Neural cell (in vitro differentiated cells): ENCODE data around the gene HNRNPK. TPM values are rescaled to one million over a fixed set of nuclear protein-coding genes. Genes with fewer than 3 reads are reported as not detected.

Experiments used
- H2AFZ ChIP-seq: fragments of 200-600, 300-800 bp; sonication (generic), shearing (Covaris generic); 2 replicates; pipeline ENCODE4 v1.6.0; 2014; ENCODE audit warnings: low read depth, mild to moderate bottlenecking, antibody characterized with exemption, low read length, moderate library complexity
- H3F3A ChIP-seq: fragments of 200-600 bp; shearing (Covaris generic); 2 replicates; pipeline ENCODE4 v1.6.1; 2016; ENCODE audit warnings: mild to moderate bottlenecking, moderate library complexity, mixed read lengths, antibody characterized with exemption, low read length; ENCODE audit not compliant: insufficient read depth, poor library complexity, severe bottlenecking
- H3K27ac ChIP-seq: fragments of 200-600, 300-800 bp; sonication (generic), shearing (Covaris generic); 2 replicates; pipeline ENCODE4 v1.5.1; 2014; ENCODE audit warnings: mild to moderate bottlenecking, low read length, moderate library complexity
- H3K27me3 ChIP-seq: fragments of 300-800, 200-600 bp; sonication (generic), shearing (Covaris generic); 2 replicates; pipeline ENCODE4 v1.6.0; 2014; ENCODE audit warnings: mild to moderate bottlenecking, low read depth, low read length, moderate library complexity; ENCODE audit not compliant: insufficient read depth
- H3K36me3 ChIP-seq: fragments of 300-800, 200-600 bp; sonication (generic), shearing (Covaris generic); 2 replicates; pipeline ENCODE4 v1.5.1; 2014; ENCODE audit warnings: mild to moderate bottlenecking, antibody characterized with exemption, low read length, moderate library complexity; ENCODE audit not compliant: insufficient read depth
- H3K4me2 ChIP-seq: fragments of 300-800, 200-600 bp; sonication (generic), shearing (Covaris generic); 2 replicates; pipeline ENCODE4 v1.6.0; 2014; ENCODE audit warnings: mild to moderate bottlenecking, low read length
- H3K4me3 ChIP-seq: fragments of 300-800, 200-600 bp; sonication (generic), shearing (Covaris generic); 2 replicates; pipeline ENCODE4 v1.5.1; 2014; ENCODE audit warnings: mild to moderate bottlenecking, low read length, moderate library complexity
- H3K79me2 ChIP-seq: fragments of 200-600 bp; shearing (Covaris generic); replicated peaks from 2 replicates; pipeline ENCODE4 v1.6.0; 2014; ENCODE audit warnings: mild to moderate bottlenecking, low read length, moderate library complexity; ENCODE audit not compliant: insufficient read depth
- H3K9ac ChIP-seq: fragments of 300-800, 200-600 bp; sonication (generic), shearing (Covaris generic); 2 replicates; pipeline ENCODE4 v1.6.1; 2016; ENCODE audit warnings: mild to moderate bottlenecking, low read length, mixed read lengths
- H3K9me2 ChIP-seq: fragments of 200-600 bp; shearing (Covaris generic); 2 replicates; pipeline ENCODE4 v1.6.1; 2016; ENCODE audit warnings: mild to moderate bottlenecking, low read length, mixed read lengths; ENCODE audit not compliant: insufficient read depth
- H3K9me3 ChIP-seq: fragments of 200-600, 300-800 bp; sonication (generic), shearing (Covaris generic); 2 replicates; pipeline ENCODE4 v1.6.1; 2016; ENCODE audit warnings: mild to moderate bottlenecking, mixed run types, low read length, moderate library complexity, mixed read lengths
- H4K20me1 ChIP-seq: fragments of 200-600 bp; shearing (Covaris generic); 2 replicates; pipeline ENCODE4 v1.6.1; 2016; ENCODE audit warnings: mild to moderate bottlenecking, mixed run types; ENCODE audit not compliant: insufficient read depth
- CTCF ChIP-seq: fragments of 450-650 bp; IDR thresholded peaks from 2 replicates; pipeline ENCODE4 v1.5.1; 2014; ENCODE audit warnings: antibody characterized with exemption, mild to moderate bottlenecking, moderate library complexity; ENCODE audit not compliant: poor library complexity, severe bottlenecking
- EP300 ChIP-seq: fragments of 450-650 bp; conservative IDR thresholded peaks from 2 replicates; pipeline ENCODE4 v1.6.1; 2014; ENCODE audit warnings: antibody characterized with exemption, mild to moderate bottlenecking, moderate library complexity; ENCODE audit not compliant: poor library complexity, severe bottlenecking
- EZH2 ChIP-seq: fragments of 200-600, 300-800 bp; shearing (Covaris generic), sonication (generic); IDR thresholded peaks from 2 replicates; pipeline ENCODE4 v1.6.1; 2014; ENCODE audit warnings: antibody characterized with exemption, low read length, borderline replicate concordance, mild to moderate bottlenecking; ENCODE audit not compliant: insufficient read depth, poor library complexity, severe bottlenecking
- MXI1 ChIP-seq: fragments of 450-650 bp; conservative IDR thresholded peaks from 2 replicates; pipeline ENCODE4 v1.6.1; 2014; ENCODE audit warnings: antibody characterized with exemption, mild to moderate bottlenecking; ENCODE audit not compliant: poor library complexity, severe bottlenecking
- POLR2AphosphoS5 ChIP-seq: IDR thresholded peaks from 2 replicates; pipeline ENCODE4 v1.6.1; 2012
- RAD21 ChIP-seq: fragments of 450-650 bp; conservative IDR thresholded peaks from 2 replicates; pipeline ENCODE4 v1.6.1; 2014; ENCODE audit warnings: antibody characterized with exemption, mild to moderate bottlenecking, moderate library complexity
- REST ChIP-seq: IDR thresholded peaks from 2 replicates; pipeline ENCODE4 v1.6.1; 2012; ENCODE audit warnings: borderline replicate concordance
- SMC3 ChIP-seq: fragments of 450-650 bp; conservative IDR thresholded peaks from 2 replicates; pipeline ENCODE4 v1.6.1; 2014; ENCODE audit warnings: antibody characterized with exemption, mild to moderate bottlenecking, moderate library complexity; ENCODE audit not compliant: poor library complexity
- TAF1 ChIP-seq: IDR thresholded peaks from 2 replicates; pipeline ENCODE4 v1.6.1; 2012; ENCODE audit warnings: low read depth
- polyA plus RNA-seq: library from polyadenylated mRNA; depleted of rRNA; stranded (reverse); fragments of >200 nt; gene quantifications from 2 replicates; pipeline ENCODE4 v1.2.3, GENCODE V29; 2014

Gene HNRNPK
- polyA plus RNA-seq, 1 donor from 2014 or later = 1,061 TPM

- TF ChIP-seq POLR2AphosphoS5 (peak; percentile 88), MXI1 (peak; percentile 72), SMC3 (peak; percentile 29)
Observed at GRCh38 chr9:83980395-83981125, 545 bp upstream of the HNRNPK start, which contains the start of gene RMI1 (continued).

GRCh38 chr9:83978992-83979811, 813 bp downstream of the HNRNPK start:
- no peaks in the 10 kb centered on the region for H3K27me3 ChIP-seq
- no peaks in the 10 kb centered on the region for H3K9me3 ChIP-seq
- H3K4me3 ChIP-seq = peak overlapping the region; percentile 85
- H4K20me1 ChIP-seq = peaks cover 49% of the 10 kb centered on the region
- H3K9ac ChIP-seq = peak overlapping the region; percentile 100
- no peaks in the 10 kb centered on the region for H3K9me2 ChIP-seq
- H2AFZ ChIP-seq = no peak overlapping the region
- peak overlapping the region; percentile 100 for H3K27ac ChIP-seq
- peaks cover 13% of the 10 kb centered on the region for H3K36me3 ChIP-seq
- peak overlapping the region; percentile 71 for H3K4me2 ChIP-seq
- H3F3A ChIP-seq = peaks cover 5% of the 10 kb centered on the region
- peaks cover 81% of the 10 kb centered on the region for H3K79me2 ChIP-seq
- TF ChIP-seq EZH2 (no peak), POLR2AphosphoS5 (peak; percentile 52), MXI1 (peak; percentile 62), SMC3 (peak; percentile 39), REST (no peak), RAD21 (peak; percentile 28)

GRCh38 chr9:83977196-83977595, 2.8 kb downstream of the HNRNPK start:
- peaks cover 22% of the 10 kb centered on the region for H3K36me3 ChIP-seq
- no peak overlapping the region for H2AFZ ChIP-seq
- no peaks in the 10 kb centered on the region for H3K27me3 ChIP-seq
- no peaks in the 10 kb centered on the region for H3K9me3 ChIP-seq
- H3K79me2 ChIP-seq = peaks cover 80% of the 10 kb centered on the region
- H3K4me3 ChIP-seq = peak overlapping the region; percentile 85
- peak overlapping the region; percentile 100 for H3K9ac ChIP-seq
- H3K9me2 ChIP-seq = no peaks in the 10 kb centered on the region
- peaks cover 57% of the 10 kb centered on the region for H4K20me1 ChIP-seq
- H3K27ac ChIP-seq = no peak overlapping the region
- peaks cover 8% of the 10 kb centered on the region for H3F3A ChIP-seq
- H3K4me2 ChIP-seq = peak overlapping the region; percentile 71
- TF ChIP-seq SMC3 (no peak), CTCF (no peak), RAD21 (no peak), TAF1 (no peak), POLR2AphosphoS5 (no peak), EZH2 (no peak), REST (no peak), EP300 (no peak), MXI1 (no peak)
